ENCODE data around the gene LCN15.

DNA sequence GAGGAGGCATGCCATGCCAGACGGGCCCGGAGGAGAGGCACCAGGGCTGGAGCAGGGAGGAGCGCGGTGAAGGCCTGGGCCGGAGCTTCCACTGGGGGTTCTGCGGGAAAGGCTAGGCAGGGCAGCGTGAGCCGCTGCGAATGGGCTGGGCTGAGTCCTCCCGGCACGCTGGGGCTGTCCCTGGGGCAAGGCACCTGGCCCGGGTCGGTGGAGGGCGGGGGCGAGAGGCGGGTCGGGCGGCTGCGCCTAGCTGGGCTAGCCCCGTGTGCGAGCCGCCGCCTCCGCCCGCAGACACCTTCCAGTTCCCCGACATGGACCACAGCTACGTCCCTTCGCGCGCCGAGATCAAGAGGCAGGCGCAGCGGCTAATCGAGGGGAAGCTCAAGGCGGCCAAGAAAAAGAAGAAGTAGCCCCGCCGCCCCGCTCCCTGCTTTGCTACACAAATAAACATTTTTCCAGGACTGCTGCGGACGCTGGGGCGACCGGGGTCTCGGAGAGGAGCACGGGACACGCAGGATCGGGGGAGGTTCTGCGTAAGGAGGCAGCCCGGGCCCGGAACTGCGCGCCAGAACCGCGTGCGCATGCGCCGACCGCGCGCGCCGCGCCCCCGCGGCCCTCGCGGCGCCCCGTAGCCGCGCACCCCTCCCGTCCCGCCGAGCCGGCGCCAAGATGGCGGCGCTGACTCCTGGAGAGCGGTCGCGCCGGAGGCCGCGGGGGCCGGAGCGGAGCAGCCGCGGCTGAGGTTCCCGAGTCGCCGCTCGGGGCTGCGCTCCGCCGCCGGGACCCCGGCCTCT, 43.2 kb upstream of the LCN15 start, which contains the start of gene RABL6:
- peak; percentile 88 to 94 (median 92) for TF ChIP-seq POLR2AphosphoS5 (IDR thresholded peaks at IDR 0.05)
- TF ChIP-seq, protein P1, sequence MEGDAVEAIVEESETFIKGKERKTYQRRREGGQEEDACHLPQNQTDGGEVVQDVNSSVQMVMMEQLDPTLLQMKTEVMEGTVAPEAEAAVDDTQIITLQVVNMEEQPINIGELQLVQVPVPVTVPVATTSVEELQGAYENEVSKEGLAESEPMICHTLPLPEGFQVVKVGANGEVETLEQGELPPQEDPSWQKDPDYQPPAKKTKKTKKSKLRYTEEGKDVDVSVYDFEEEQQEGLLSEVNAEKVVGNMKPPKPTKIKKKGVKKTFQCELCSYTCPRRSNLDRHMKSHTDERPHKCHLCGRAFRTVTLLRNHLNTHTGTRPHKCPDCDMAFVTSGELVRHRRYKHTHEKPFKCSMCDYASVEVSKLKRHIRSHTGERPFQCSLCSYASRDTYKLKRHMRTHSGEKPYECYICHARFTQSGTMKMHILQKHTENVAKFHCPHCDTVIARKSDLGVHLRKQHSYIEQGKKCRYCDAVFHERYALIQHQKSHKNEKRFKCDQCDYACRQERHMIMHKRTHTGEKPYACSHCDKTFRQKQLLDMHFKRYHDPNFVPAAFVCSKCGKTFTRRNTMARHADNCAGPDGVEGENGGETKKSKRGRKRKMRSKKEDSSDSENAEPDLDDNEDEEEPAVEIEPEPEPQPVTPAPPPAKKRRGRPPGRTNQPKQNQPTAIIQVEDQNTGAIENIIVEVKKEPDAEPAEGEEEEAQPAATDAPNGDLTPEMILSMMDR (IDR thresholded peaks at IDR 0.05 in 8 of 11, conservative IDR thresholded peaks at IDR 0.05 in 3 of 11) = no peak
